Measurements from ENCODE around the gene CAPN9. TPM values are rescaled to one million over a fixed set of nuclear protein-coding genes. Genes with fewer than 3 reads are reported as not detected.
A peak's percentile ranks its signal among the peaks of the same experiment; 100 is the strongest.

CAPN9 gene
- total and polyA plus RNA-seq, 4 experiments from 2014 or later = 0.24 TPM; not detected in 3

- Mint-ChIP-seq H3K27me3 (peaks cover 7 to 8% of the 10 kb centered on the region in 2 donors), H3K27ac (no peak overlapping the region), H3K9me3 (no peaks in the 10 kb centered on the region), H3K36me3 (no peaks in the 10 kb centered on the region), H3K4me3 (no peak overlapping the region), H3K4me1 (peaks cover 0 to 11% (median 4%) of the 10 kb centered on the region in 4 donors)
- intact Hi-C loops (cut with micrococcal nuclease) = no loop called here
- no peaks in the 10 kb centered on the region for H3K4me1 ChIP-seq (ENCODE audit: insufficient read depth, low read length)
- POLR2A ChIA-PET (ENCODE audit: partially characterized antibody) = no interaction called here
- no peak overlapping the region for H3K27ac ChIP-seq (ENCODE audit: low read depth, low read length)
- no peak for DNase-seq
- CTCF ChIA-PET (ENCODE audit: partially characterized antibody) = no interaction called here
- no peak overlapping the region for H3K4me3 ChIP-seq (ENCODE audit: low read length in 2 of 2)
- no peaks in the 10 kb centered on the region for H3K27me3 ChIP-seq (ENCODE audit: insufficient read depth, low read length)
- H3K9me3 ChIP-seq (ENCODE audit: control insufficient read depth in 1 of 2, low read length in 2 of 2) = no peaks in the 10 kb centered on the region
- H3K36me3 ChIP-seq (ENCODE audit: insufficient read depth, low read length) = no peaks in the 10 kb centered on the region
These were observed 2.4 kb downstream of the CAPN9 start for GRCh38 chr1:230749635-230750034.

GRCh38 chr1:230750576-230750975 is 3.4 kb downstream of the CAPN9 start:
- no peak for DNase-seq
- Mint-ChIP-seq H3K36me3 (no peaks in the 10 kb centered on the region), H3K27me3 (peaks cover 8 to 13% of the 10 kb centered on the region in 2 donors), H3K4me3 (no peak overlapping the region), H3K4me1 (peaks cover 0 to 11% (median 4%) of the 10 kb centered on the region in 4 donors), H3K9me3 (no peaks in the 10 kb centered on the region), H3K27ac (peak overlapping the region in 1 of 7 donors; percentile 10)
- Histone ChIP-seq H3K36me3 (ENCODE audit: insufficient read depth, low read length) (no peaks in the 10 kb centered on the region), H3K27ac (ENCODE audit: low read depth, low read length) (no peak overlapping the region), H3K9me3 (ENCODE audit: control insufficient read depth in 1 of 2, low read length in 2 of 2) (no peaks in the 10 kb centered on the region), H3K27me3 (ENCODE audit: insufficient read depth, low read length) (no peaks in the 10 kb centered on the region), H3K4me1 (ENCODE audit: insufficient read depth, low read length) (no peaks in the 10 kb centered on the region), H3K4me3 (ENCODE audit: low read length in 2 of 2) (no peak overlapping the region)
- ChIA-PET CTCF (ENCODE audit: partially characterized antibody) (no interaction called here), POLR2A (ENCODE audit: partially characterized antibody) (no interaction called here)
- intact Hi-C loops (cut with micrococcal nuclease) = no loop called here

- Histone ChIP-seq H3K9me3 (ENCODE audit: control insufficient read depth in 1 of 2, low read length in 2 of 2) (no peaks in the 10 kb centered on the region), H3K27ac (ENCODE audit: low read depth, low read length) (no peak overlapping the region), H3K4me3 (ENCODE audit: low read length in 2 of 2) (no peak overlapping the region), H3K4me1 (ENCODE audit: insufficient read depth, low read length) (no peaks in the 10 kb centered on the region), H3K36me3 (ENCODE audit: insufficient read depth, low read length) (no peaks in the 10 kb centered on the region), H3K27me3 (ENCODE audit: insufficient read depth, low read length) (no peaks in the 10 kb centered on the region)
- no peaks in the 10 kb centered on the region for H3K9me3 Mint-ChIP-seq
- peaks cover 0 to 11% (median 4%) of the 10 kb centered on the region in 4 donors for H3K4me1 Mint-ChIP-seq
- H3K4me3 Mint-ChIP-seq = no peak overlapping the region
- intact Hi-C loops (cut with micrococcal nuclease) = no loop called here
- no peak overlapping the region for H3K27ac Mint-ChIP-seq
- H3K36me3 Mint-ChIP-seq = no peaks in the 10 kb centered on the region
- no peak for DNase-seq
- ChIA-PET POLR2A (ENCODE audit: partially characterized antibody) (no interaction called here), CTCF (ENCODE audit: partially characterized antibody) (no interaction called here)
- H3K27me3 Mint-ChIP-seq = peaks cover 8 to 16% of the 10 kb centered on the region in 2 donors
These were observed 3.9 kb downstream of the CAPN9 start for GRCh38 chr1:230750986-230751625.

GRCh38 chr1:230752407-230752806 is 5.2 kb downstream of the CAPN9 start:
- intact Hi-C loops (cut with micrococcal nuclease) = no loop called here
- POLR2A ChIA-PET (ENCODE audit: partially characterized antibody) = no interaction called here
- CTCF ChIA-PET (ENCODE audit: partially characterized antibody) = no interaction called here
- H3K27ac Mint-ChIP-seq = no peak overlapping the region
- H3K27me3 Mint-ChIP-seq = peaks cover 7 to 16% of the 10 kb centered on the region in 2 donors
- no peaks in the 10 kb centered on the region for H3K36me3 Mint-ChIP-seq
- DNase-seq = no peak
- Histone ChIP-seq H3K4me1 (ENCODE audit: insufficient read depth, low read length) (no peaks in the 10 kb centered on the region), H3K27me3 (ENCODE audit: insufficient read depth, low read length) (no peaks in the 10 kb centered on the region), H3K9me3 (ENCODE audit: control insufficient read depth in 1 of 2, low read length in 2 of 2) (no peaks in the 10 kb centered on the region), H3K27ac (ENCODE audit: low read depth, low read length) (no peak overlapping the region), H3K4me3 (ENCODE audit: low read length in 2 of 2) (no peak overlapping the region), H3K36me3 (ENCODE audit: insufficient read depth, low read length) (no peaks in the 10 kb centered on the region)
- H3K4me1 Mint-ChIP-seq = peaks cover 0 to 11% (median 4%) of the 10 kb centered on the region in 4 donors
- no peaks in the 10 kb centered on the region for H3K9me3 Mint-ChIP-seq
- H3K4me3 Mint-ChIP-seq = peak overlapping the region in 1 of 8 donors; percentile 35

DNA sequence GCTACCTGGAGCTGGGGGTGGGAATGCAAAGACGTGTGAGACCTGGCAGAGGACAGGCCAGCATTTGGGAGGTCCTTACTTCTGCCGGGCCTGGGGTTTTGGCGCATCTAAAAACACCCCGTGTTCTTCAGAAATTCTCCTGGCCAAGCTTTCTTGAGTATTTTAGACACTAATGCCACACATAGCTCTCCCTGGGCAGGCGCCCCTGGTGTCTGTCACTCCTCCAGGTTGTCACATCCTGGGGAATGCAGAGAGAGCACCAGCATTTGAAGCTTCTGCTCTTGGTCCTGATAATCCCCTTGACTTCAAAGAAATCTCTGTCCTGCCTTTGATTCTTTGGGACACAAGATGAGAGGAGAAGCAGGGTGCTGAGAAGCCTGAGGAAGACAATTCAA is 6.0 kb downstream of the CAPN9 start:
- Histone ChIP-seq H3K4me3 (ENCODE audit: low read length in 2 of 2) (no peak overlapping the region), H3K27ac (ENCODE audit: low read depth, low read length) (no peak overlapping the region), H3K27me3 (ENCODE audit: insufficient read depth, low read length) (no peaks in the 10 kb centered on the region), H3K9me3 (ENCODE audit: control insufficient read depth in 1 of 2, low read length in 2 of 2) (no peaks in the 10 kb centered on the region), H3K36me3 (ENCODE audit: insufficient read depth, low read length) (no peaks in the 10 kb centered on the region), H3K4me1 (ENCODE audit: insufficient read depth, low read length) (no peaks in the 10 kb centered on the region)
- ChIA-PET CTCF (ENCODE audit: partially characterized antibody) (no interaction called here), POLR2A (ENCODE audit: partially characterized antibody) (no interaction called here)
- Mint-ChIP-seq H3K4me3 (peak overlapping the region in 4 of 8 donors; percentile 21 to 88 (median 52)), H3K36me3 (no peaks in the 10 kb centered on the region), H3K27me3 (peaks cover 7 to 16% of the 10 kb centered on the region in 2 donors), H3K4me1 (peaks cover 0 to 11% (median 4%) of the 10 kb centered on the region in 4 donors), H3K27ac (peak overlapping the region in 1 of 7 donors; percentile 37), H3K9me3 (no peaks in the 10 kb centered on the region)
- no peak for DNase-seq
- intact Hi-C loops (cut with micrococcal nuclease) = no loop called here

GRCh38 chr1:230753586-230754251 is 6.5 kb downstream of the CAPN9 start:
- no peaks in the 10 kb centered on the region for H3K36me3 Mint-ChIP-seq
- Histone ChIP-seq H3K4me3 (ENCODE audit: low read length in 2 of 2) (no peak overlapping the region), H3K4me1 (ENCODE audit: insufficient read depth, low read length) (no peaks in the 10 kb centered on the region), H3K27me3 (ENCODE audit: insufficient read depth, low read length) (no peaks in the 10 kb centered on the region), H3K9me3 (ENCODE audit: control insufficient read depth in 1 of 2, low read length in 2 of 2) (no peaks in the 10 kb centered on the region), H3K36me3 (ENCODE audit: insufficient read depth, low read length) (no peaks in the 10 kb centered on the region), H3K27ac (ENCODE audit: low read depth, low read length) (no peak overlapping the region)
- H3K27me3 Mint-ChIP-seq = peaks cover 7 to 15% of the 10 kb centered on the region in 2 donors
- CTCF ChIA-PET (ENCODE audit: partially characterized antibody) = no interaction called here
- peak in 3 of 5 donors; percentile 25 to 37 (median 32) for DNase-seq
- H3K4me1 Mint-ChIP-seq = peaks cover 0 to 11% (median 4%) of the 10 kb centered on the region in 4 donors
- intact Hi-C loops (cut with micrococcal nuclease) = no loop called here
- POLR2A ChIA-PET (ENCODE audit: partially characterized antibody) = no interaction called here
- H3K27ac Mint-ChIP-seq = peak overlapping the region in 1 of 7 donors; percentile 37
- H3K9me3 Mint-ChIP-seq = no peaks in the 10 kb centered on the region
- peak overlapping the region in 6 of 8 donors; percentile 32 to 88 (median 68) for H3K4me3 Mint-ChIP-seq

DNA sequence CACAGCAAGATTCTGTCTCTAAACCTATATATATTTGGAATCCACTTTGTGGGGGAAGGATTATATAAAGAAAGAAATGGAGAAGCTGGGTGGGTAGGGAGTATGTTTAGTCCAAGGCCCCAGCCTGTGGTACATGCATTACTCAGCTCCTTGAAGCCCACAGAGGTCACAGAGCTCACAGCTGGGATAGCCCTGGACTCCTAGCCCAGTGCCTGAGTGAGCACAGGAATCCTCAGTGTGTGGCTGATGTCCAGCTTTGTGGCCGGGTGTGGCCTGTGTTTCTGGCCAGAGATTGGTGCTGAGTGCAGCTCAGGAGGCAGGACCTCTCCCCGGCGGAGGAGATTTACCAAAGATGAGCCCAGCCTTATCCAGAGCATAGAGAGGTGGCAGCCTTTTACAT is 7.6 kb downstream of the CAPN9 start:
- intact Hi-C loops (cut with micrococcal nuclease) = no loop called here
- H3K27ac ChIP-seq (ENCODE audit: low read depth, low read length) = no peak overlapping the region
- no peaks in the 10 kb centered on the region for H3K27me3 ChIP-seq (ENCODE audit: insufficient read depth, low read length)
- no peaks in the 10 kb centered on the region for H3K9me3 ChIP-seq (ENCODE audit: control insufficient read depth in 1 of 2, low read length in 2 of 2)
- ChIA-PET CTCF (ENCODE audit: partially characterized antibody) (no interaction called here), POLR2A (ENCODE audit: partially characterized antibody) (no interaction called here)
- peak overlapping the region in 1 of 7 donors; percentile 60 for H3K27ac Mint-ChIP-seq
- DNase-seq = no peak
- H3K4me3 ChIP-seq (ENCODE audit: low read length in 2 of 2) = no peak overlapping the region
- no peaks in the 10 kb centered on the region for H3K9me3 Mint-ChIP-seq
- peaks cover 0 to 11% (median 4%) of the 10 kb centered on the region in 4 donors for H3K4me1 Mint-ChIP-seq
- peaks cover 7 to 17% of the 10 kb centered on the region in 2 donors for H3K27me3 Mint-ChIP-seq
- no peak overlapping the region for H3K4me3 Mint-ChIP-seq
- no peaks in the 10 kb centered on the region for H3K36me3 Mint-ChIP-seq
- H3K4me1 ChIP-seq (ENCODE audit: insufficient read depth, low read length) = no peaks in the 10 kb centered on the region
- no peaks in the 10 kb centered on the region for H3K36me3 ChIP-seq (ENCODE audit: insufficient read depth, low read length)

Measured in CD4-positive, alpha-beta memory T cell (primary cell).